Stomach (tissue), 9 donors: ENCODE data around the gene GRIA4. TPM values are rescaled to one million over a fixed set of nuclear protein-coding genes. Genes with fewer than 3 reads are reported as not detected.

Source experiments
- DNase-seq, 2 donors: peaks; one replicate each; pipeline versions ENCODE4 v3.0.0 to v3.0.0-alpha.2; 2013 to 2019
- H3K27ac ChIP-seq, 5 donors: fragments of 200-600 bp in 4 of 5; sonication (generic) in 4 of 5; one replicate each; pipeline ENCODE4 v1.5.1; 2013 to 2019; ENCODE audit warnings: mild to moderate bottlenecking in 1 of 5, moderate library complexity in 1 of 5
- H3K27me3 ChIP-seq, 3 donors: fragments of 200-600 bp; sonication (generic); one replicate each; pipeline ENCODE4 v1.5.1; 2017 to 2019; ENCODE audit warnings: mixed run types in 1 of 3
- H3K36me3 ChIP-seq, 4 donors: fragments of 200-600 bp; sonication (generic); 1 replicate in 3 of 4; 2 replicates in 1 of 4; pipeline ENCODE4 v1.5.1; 2016 to 2019
- H3K4me1 ChIP-seq, 4 donors: fragments of 200-600 bp; sonication (generic); one replicate each; pipeline ENCODE4 v1.5.1; 2016 to 2019
- H3K4me3 ChIP-seq, 4 donors: fragments of 200-600 bp; sonication (generic) in 3 of 4; one replicate each; pipeline ENCODE4 v1.5.1; 2016 to 2019; ENCODE audit warnings: mild to moderate bottlenecking in 1 of 4
- H3K9me3 ChIP-seq, 4 donors: fragments of 200-600 bp; sonication (generic); one replicate each; pipeline ENCODE4 v1.5.1; 2016 to 2019
- EP300 ChIP-seq: sonication (generic); formaldehyde crosslinking; IDR thresholded peaks from one replicate; pipeline ENCODE4 v1.6.1; 2017; ENCODE audit warnings: antibody characterized with exemption
- POLR2A ChIP-seq, 4 donors: fragments of 450-650 bp; IDR thresholded peaks; one replicate each; pipeline ENCODE4 v1.6.1; 2016; ENCODE audit warnings: antibody characterized with exemption in 4 of 4, control low read depth in 2 of 4, mild to moderate bottlenecking in 1 of 4, moderate library complexity in 1 of 4
- POLR2AphosphoS5 ChIP-seq, 3 donors: sonication (generic); formaldehyde crosslinking; IDR thresholded peaks; one replicate each; pipeline ENCODE4 v1.6.1; 2016; ENCODE audit warnings: antibody characterized with exemption in 3 of 3
- WGBS, 5 donors: extraction: QIAGEN DNeasy Blood & Tissue Kit in 3 of 5; methylation state at CpG; one replicate each; pipeline versions ENCODE4 v1.1.5 to v1.1.7; 2013 to 2018; 5-methylcytosine and 5-hydroxymethylcytosine counted together
- intact Hi-C: fragments of 100-400 bp; cut with DNase I; formaldehyde crosslinking; loops from one replicate; pipeline ENCODE4 v1.15.1; 2023; ENCODE audit warnings: low total_unique reads
- polyA plus RNA-seq, 3 donors: library from polyadenylated mRNA; stranded (reverse); fragments of 200-250 nt; gene quantifications; one replicate each; pipeline ENCODE4 v1.2.3, GENCODE V29; 2013
- total RNA-seq, 5 donors: library from RNA; depleted of rRNA; stranded (reverse); fragments of >200 nt; gene quantifications; one replicate each; pipeline versions ENCODE4 v1.1.0 to v1.2.3, GENCODE V29; 2014 to 2016
- TF ChIP-seq, protein P1 (sequence below), 7 experiments: fragments of 450-650 bp in 4 of 7; fragments of 200-600 bp in 3 of 7; sonication (generic) in 3 of 7; IDR thresholded peaks; one replicate each; pipeline ENCODE4 v1.5.1; 2016 to 2019; ENCODE audit warnings: antibody characterized with exemption in 7 of 7, control low read depth in 2 of 7, mild to moderate bottlenecking in 1 of 7
- donor health status: healthy with polysubstance abuse.
- donor health status: Bipolar disorder and iron deficiency.
- donor health status: healthy.

GRIA4 gene
- total and polyA plus RNA-seq, 8 donors = under 0.01 to 5.9 (median 2.0) TPM; not detected in 1

DNA sequence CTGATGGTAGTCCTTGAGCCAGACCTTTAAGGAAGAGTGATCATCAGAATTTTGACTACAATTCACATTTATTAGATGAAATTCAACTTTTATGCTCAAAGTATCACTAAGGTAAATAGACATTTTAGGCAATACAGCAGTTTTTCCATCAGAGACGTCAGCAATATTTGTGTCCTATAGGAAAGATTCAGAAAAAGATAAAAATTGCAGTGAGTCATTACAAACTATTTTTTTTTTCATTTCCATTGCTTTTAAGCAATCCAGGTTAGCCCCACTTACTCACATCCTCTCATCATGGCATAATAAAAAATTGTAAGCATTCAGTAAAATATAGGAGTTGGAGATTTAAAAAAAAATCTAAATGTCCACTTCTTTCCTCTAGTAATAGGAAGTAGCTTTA lies 365.3 kb downstream of the GRIA4 start:
- DNase-seq = no peak
- no peaks in the 10 kb centered on the region for H3K9me3 ChIP-seq
- 62 to 81% (median 78%) methylated on average over 1 of the region's 1 CpG for WGBS, 5 donors
- H3K27me3 ChIP-seq = no peaks in the 10 kb centered on the region
- TF ChIP-seq, protein P1, sequence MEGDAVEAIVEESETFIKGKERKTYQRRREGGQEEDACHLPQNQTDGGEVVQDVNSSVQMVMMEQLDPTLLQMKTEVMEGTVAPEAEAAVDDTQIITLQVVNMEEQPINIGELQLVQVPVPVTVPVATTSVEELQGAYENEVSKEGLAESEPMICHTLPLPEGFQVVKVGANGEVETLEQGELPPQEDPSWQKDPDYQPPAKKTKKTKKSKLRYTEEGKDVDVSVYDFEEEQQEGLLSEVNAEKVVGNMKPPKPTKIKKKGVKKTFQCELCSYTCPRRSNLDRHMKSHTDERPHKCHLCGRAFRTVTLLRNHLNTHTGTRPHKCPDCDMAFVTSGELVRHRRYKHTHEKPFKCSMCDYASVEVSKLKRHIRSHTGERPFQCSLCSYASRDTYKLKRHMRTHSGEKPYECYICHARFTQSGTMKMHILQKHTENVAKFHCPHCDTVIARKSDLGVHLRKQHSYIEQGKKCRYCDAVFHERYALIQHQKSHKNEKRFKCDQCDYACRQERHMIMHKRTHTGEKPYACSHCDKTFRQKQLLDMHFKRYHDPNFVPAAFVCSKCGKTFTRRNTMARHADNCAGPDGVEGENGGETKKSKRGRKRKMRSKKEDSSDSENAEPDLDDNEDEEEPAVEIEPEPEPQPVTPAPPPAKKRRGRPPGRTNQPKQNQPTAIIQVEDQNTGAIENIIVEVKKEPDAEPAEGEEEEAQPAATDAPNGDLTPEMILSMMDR (IDR thresholded peaks at IDR 0.05) = no peak
- TF ChIP-seq POLR2AphosphoS5 (IDR thresholded peaks at IDR 0.05) (no peak), EP300 (no peak), POLR2A (IDR thresholded peaks at IDR 0.05) (no peak)
- intact Hi-C loops = no loop called here
- H3K27ac ChIP-seq = no peak overlapping the region
- H3K36me3 ChIP-seq = no peaks in the 10 kb centered on the region
- no peaks in the 10 kb centered on the region for H3K4me1 ChIP-seq
- no peak overlapping the region for H3K4me3 ChIP-seq

DNA sequence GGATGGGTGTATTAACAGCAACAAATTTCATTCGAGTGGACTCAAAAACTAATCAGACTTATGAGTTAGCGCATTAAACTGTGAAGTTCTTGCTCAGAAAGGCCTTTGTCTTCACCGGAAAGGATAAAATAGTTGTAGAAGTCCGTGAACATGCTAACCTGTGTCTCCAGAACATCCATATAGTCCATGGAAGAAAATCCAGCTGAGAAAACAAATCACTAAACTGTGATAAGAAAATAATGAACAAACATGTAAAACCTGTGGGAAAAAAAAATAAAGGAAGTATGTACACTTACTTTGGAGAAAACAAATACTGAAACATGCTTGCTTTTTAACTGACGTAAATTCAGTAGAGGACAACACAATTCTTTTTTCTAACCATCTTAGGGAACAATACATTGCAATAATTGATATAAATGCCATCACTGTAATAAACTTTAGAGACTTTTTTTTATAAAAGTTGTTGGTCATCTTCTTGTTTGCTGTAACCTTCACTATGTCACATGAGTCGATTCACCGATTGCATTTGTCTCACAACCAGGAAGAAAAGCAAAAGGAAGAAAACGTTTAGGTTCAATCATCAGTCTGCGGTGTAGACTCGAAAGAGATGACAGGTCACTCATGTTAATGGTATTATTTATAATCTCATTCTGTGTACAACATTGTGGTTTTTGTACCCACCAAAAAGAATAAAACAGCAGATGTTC lies 370.3 kb downstream of the GRIA4 start:
- Histone ChIP-seq H3K4me3 (no peak overlapping the region), H3K36me3 (no peaks in the 10 kb centered on the region), H3K27ac (no peak overlapping the region), H3K4me1 (no peaks in the 10 kb centered on the region), H3K9me3 (no peaks in the 10 kb centered on the region), H3K27me3 (no peaks in the 10 kb centered on the region)
- TF ChIP-seq POLR2A (IDR thresholded peaks at IDR 0.05) = no peak
- no peak for TF ChIP-seq POLR2AphosphoS5 (IDR thresholded peaks at IDR 0.05)
- TF ChIP-seq, protein P1 (IDR thresholded peaks at IDR 0.05) = no peak
- no peak for TF ChIP-seq EP300
- 81 to 86% (median 83%) methylated on average over 10 of the region's 10 CpGs for WGBS, 5 donors
- DNase-seq = no peak
- intact Hi-C loops = no loop called here

DNA sequence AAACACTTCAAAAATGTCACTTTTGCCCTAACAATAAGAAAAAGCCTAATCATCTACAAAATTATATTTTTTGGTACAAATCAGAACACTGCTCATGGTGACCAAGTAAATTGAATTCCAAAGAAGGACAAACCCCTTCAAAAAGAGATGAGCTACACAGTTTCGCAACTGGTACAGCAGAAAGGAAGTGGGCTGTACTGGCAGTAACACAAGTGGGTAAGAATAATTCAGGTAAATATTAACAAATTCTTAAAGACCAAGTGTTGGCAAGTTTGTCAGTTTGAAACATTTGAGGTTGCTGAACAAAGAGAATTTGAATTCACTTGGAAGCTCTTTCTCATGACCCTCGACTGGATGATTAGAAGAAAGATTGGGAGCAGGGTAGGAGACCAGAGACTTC lies 376.7 kb downstream of the GRIA4 start:
- intact Hi-C loops = no loop called here
- Histone ChIP-seq H3K36me3 (no peaks in the 10 kb centered on the region), H3K27me3 (no peaks in the 10 kb centered on the region), H3K9me3 (no peaks in the 10 kb centered on the region), H3K27ac (no peak overlapping the region), H3K4me1 (no peaks in the 10 kb centered on the region), H3K4me3 (no peak overlapping the region)
- TF ChIP-seq POLR2A (IDR thresholded peaks at IDR 0.05) = no peak
- DNase-seq = no peak
- 74 to 85% (median 76%) methylated on average over 2 of the region's 2 CpGs for WGBS, 5 donors

DNA sequence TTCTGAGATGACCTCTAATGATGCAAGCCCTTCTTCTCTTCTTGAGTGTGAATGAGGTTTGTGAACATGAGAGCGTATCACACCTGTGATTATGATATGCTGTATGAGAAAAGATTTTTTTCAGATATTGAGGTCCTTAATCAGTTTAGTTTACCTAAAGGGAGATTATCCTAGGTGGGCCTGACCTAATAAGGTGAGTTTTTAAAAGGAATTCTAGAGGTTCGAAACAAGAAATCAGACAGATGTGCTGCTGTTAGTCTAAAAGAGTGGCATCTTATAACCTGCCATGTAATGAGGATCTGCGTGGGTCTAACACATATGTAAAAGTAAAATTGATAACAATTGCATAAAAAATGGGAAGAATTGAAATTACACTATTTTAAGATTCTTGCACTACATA lies 378.3 kb downstream of the GRIA4 start:
- Histone ChIP-seq H3K9me3 (peaks cover 0 to 3% (median under 1%) of the 10 kb centered on the region in 4 donors), H3K27ac (no peak overlapping the region), H3K4me3 (no peak overlapping the region), H3K27me3 (no peaks in the 10 kb centered on the region), H3K36me3 (no peaks in the 10 kb centered on the region), H3K4me1 (no peaks in the 10 kb centered on the region)
- TF ChIP-seq POLR2A (IDR thresholded peaks at IDR 0.05) = no peak
- TF ChIP-seq, protein P1 (IDR thresholded peaks at IDR 0.05) = no peak
- TF ChIP-seq EP300 = no peak
- no peak for DNase-seq
- WGBS, 5 donors = 89 to 99% (median 95%) methylated on average over 3 of the region's 3 CpGs
- intact Hi-C loops = no loop called here

DNA sequence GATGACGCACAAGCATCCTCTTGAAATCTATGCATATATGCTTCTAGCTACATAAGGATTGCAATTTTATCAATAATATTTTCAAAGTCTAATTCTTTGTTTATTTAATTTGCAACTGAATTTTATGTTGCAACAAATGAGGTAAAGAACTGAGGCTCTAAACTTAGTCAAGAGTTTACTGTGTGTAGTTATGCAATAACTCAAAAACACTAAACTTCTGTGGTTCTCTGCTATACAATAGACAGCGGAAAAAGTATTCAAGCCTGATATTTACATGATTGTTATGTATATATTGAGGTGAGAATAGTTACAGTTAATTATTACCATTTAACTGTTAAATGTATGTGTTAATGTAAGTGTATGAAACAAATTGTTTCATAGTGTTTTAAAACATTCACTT lies 379.3 kb downstream of the GRIA4 start:
- TF ChIP-seq POLR2A (IDR thresholded peaks at IDR 0.05) (no peak), POLR2AphosphoS5 (IDR thresholded peaks at IDR 0.05) (no peak), EP300 (no peak)
- TF ChIP-seq, protein P1 (IDR thresholded peaks at IDR 0.05) = no peak
- Histone ChIP-seq H3K4me3 (no peak overlapping the region), H3K36me3 (peaks cover 0 to 5% (median 2%) of the 10 kb centered on the region in 4 donors), H3K9me3 (peaks cover 0 to 12% (median 4%) of the 10 kb centered on the region in 4 donors), H3K4me1 (no peaks in the 10 kb centered on the region), H3K27me3 (no peaks in the 10 kb centered on the region), H3K27ac (no peak overlapping the region)
- intact Hi-C loops = no loop called here
- WGBS, 5 donors = 81 to 90% (median 82%) methylated on average over 2 of the region's 2 CpGs
- no peak for DNase-seq
